Common myeloid progenitor, CD34-positive (primary cell): Measurements from ENCODE around the gene ALS2CL.

Experiments
- CTCF ChIA-PET: fragments of 350-600 bp; sonication (Branson Sonifier 250); formaldehyde crosslinking; loops from one replicate; lab custom pipeline; 2021; ENCODE audit warnings: antibody characterized with exemption; lab: Charles Lee
- POLR2A ChIA-PET: fragments of 350-600 bp; sonication (Branson Sonifier 250); formaldehyde crosslinking; loops from one replicate; lab custom pipeline; 2021; ENCODE audit warnings: antibody characterized with exemption; lab: Charles Lee
- DNase-seq, 3 donors: peaks; one replicate each; pipeline versions ENCODE4 v3.0.0 to v3.0.0-alpha.2; 2013
- H3K27ac ChIP-seq, 2 experiments: 1 replicate in 1 of 2; 2 replicates in 1 of 2; pipeline ENCODE4 v1.7.0; 2013; ENCODE audit warnings: inconsistent platforms in 2 of 2, low read length in 2 of 2, mild to moderate bottlenecking in 2 of 2, low read depth in 1 of 2, moderate library complexity in 1 of 2; ENCODE audit not compliant: severe bottlenecking in 2 of 2, insufficient read depth in 1 of 2, poor library complexity in 1 of 2
- H3K27me3 ChIP-seq, 5 experiments: replicated peaks in 2 of 5; 1 replicate in 3 of 5; 2 replicates in 2 of 5; pipeline versions ENCODE4 v1.6.1 to v1.7.0; 2013; ENCODE audit warnings: low read length in 4 of 5, mild to moderate bottlenecking in 2 of 5, moderate library complexity in 2 of 5, inconsistent platforms in 1 of 5; ENCODE audit not compliant: insufficient read depth in 5 of 5, control insufficient read depth in 4 of 5
- H3K36me3 ChIP-seq, 4 experiments: 1 replicate in 2 of 4; 2 replicates in 2 of 4; pipeline versions ENCODE4 v1.6.1 to v1.7.0; 2013; ENCODE audit warnings: low read length in 3 of 4, control low read depth in 1 of 4, mild to moderate bottlenecking in 1 of 4; ENCODE audit not compliant: control insufficient read depth in 4 of 4, insufficient read depth in 4 of 4
- H3K4me1 ChIP-seq, 4 experiments: 1 replicate in 3 of 4; 2 replicates in 1 of 4; pipeline versions ENCODE4 v1.6.1 to v1.7.1; 2013; ENCODE audit warnings: low read length in 3 of 4, mild to moderate bottlenecking in 3 of 4, control low read depth in 1 of 4, inconsistent platforms in 1 of 4, moderate library complexity in 1 of 4; ENCODE audit not compliant: control insufficient read depth in 4 of 4, insufficient read depth in 4 of 4; ENCODE audit errors: control extremely low read depth in 1 of 4
- H3K4me3 ChIP-seq, 7 experiments: 1 replicate in 4 of 7; 2 replicates in 3 of 7; pipeline versions ENCODE4 v1.5.1 to v1.7.0; 2013; ENCODE audit warnings: mild to moderate bottlenecking in 7 of 7, low read length in 6 of 7, moderate library complexity in 6 of 7, inconsistent platforms in 2 of 7, low read depth in 2 of 7, control low read depth in 1 of 7; ENCODE audit not compliant: insufficient read depth in 4 of 7, control insufficient read depth in 1 of 7; ENCODE audit errors: extremely low read depth in 1 of 7
- H3K9me3 ChIP-seq, 5 experiments: 1 replicate in 4 of 5; 2 replicates in 1 of 5; pipeline versions ENCODE4 v1.6.1 to v1.7.1; 2013; ENCODE audit warnings: low read length in 4 of 5, mild to moderate bottlenecking in 2 of 5, inconsistent platforms in 1 of 5, low read depth in 1 of 5, moderate library complexity in 1 of 5; ENCODE audit not compliant: control insufficient read depth in 4 of 5, insufficient read depth in 2 of 5; ENCODE audit errors: control extremely low read depth in 1 of 5
- WGBS: methylation state at CpG from one replicate; pipeline ENCODE4 v1.1.5; 2013; ENCODE audit not compliant: insufficient coverage; 5-methylcytosine and 5-hydroxymethylcytosine counted together

ALS2CL gene

GRCh38 chr3:46627078-46627477 lies 66.4 kb downstream of the ALS2CL start:
- no CpG with 5 or more reads among the region's 1 CpG for WGBS
- ChIA-PET CTCF (interaction anchor here (0.9 to 9.3 kb wide), 4 partner anchors 12 to 139 kb away, joined by 3 to 81 read pairs (median 4); partner anchors contain the start of gene FAM240A), POLR2A (no interaction called here)

GRCh38 chr3:46626039-46626438 lies 67.4 kb downstream of the ALS2CL start:
- Histone ChIP-seq H3K27ac (no peak overlapping the region), H3K4me3 (no peak overlapping the region), H3K4me1 (peaks cover 0 to 12% (median 9%) of the 10 kb centered on the region in 4 experiments), H3K9me3 (no peaks in the 10 kb centered on the region), H3K27me3 (no peaks in the 10 kb centered on the region), H3K36me3 (no peaks in the 10 kb centered on the region)
- ChIA-PET CTCF (interaction anchor here (1.6 to 9.3 kb wide), 2 partner anchors 12 to 138 kb away, joined by 4 to 81 read pairs; no protein-coding TSS in a partner anchor), POLR2A (interaction anchor here (1.0 kb wide), 1 partner anchor 40 kb away, joined by 3 read pairs; no protein-coding TSS in a partner anchor)
- 100% methylated on average over 3 of the region's 4 CpGs for WGBS
- no peak for DNase-seq

More at GRCh38 chr3:46627078-46627477, 66.4 kb downstream of the ALS2CL start:
- Histone ChIP-seq H3K36me3 (no peaks in the 10 kb centered on the region), H3K27ac (no peak overlapping the region), H3K4me3 (no peak overlapping the region), H3K27me3 (no peaks in the 10 kb centered on the region), H3K4me1 (peaks cover 0 to 12% (median 9%) of the 10 kb centered on the region in 4 experiments), H3K9me3 (no peaks in the 10 kb centered on the region)
- DNase-seq, result no peak

- Histone ChIP-seq H3K4me3 (no peak overlapping the region), H3K36me3 (no peaks in the 10 kb centered on the region), H3K9me3 (no peaks in the 10 kb centered on the region), H3K27ac (no peak overlapping the region), H3K27me3 (no peaks in the 10 kb centered on the region), H3K4me1 (peaks cover 0 to 11% (median 9%) of the 10 kb centered on the region in 4 experiments)
- 100% methylated on average over 3 of the region's 3 CpGs for WGBS
- ChIA-PET POLR2A (interaction anchor here (1.0 kb wide), 1 partner anchor 39 kb away, joined by 3 read pairs; no protein-coding TSS in a partner anchor), CTCF (interaction anchor here (9.3 kb wide), 1 partner anchor 137 kb away, joined by 81 read pairs; no protein-coding TSS in a partner anchor)
- DNase-seq, result no peak
These were observed 68.4 kb downstream of the ALS2CL start for GRCh38 chr3:46624975-46625490.

GRCh38 chr3:46624533-46624932 lies 68.9 kb downstream of the ALS2CL start:
- CTCF ChIA-PET, result interaction anchor here (9.3 kb wide), 1 partner anchor 136 kb away, joined by 81 read pairs; no protein-coding TSS in a partner anchor
- H3K4me3 ChIP-seq, result no peak overlapping the region
- WGBS, result no CpG with 5 or more reads among the region's 2 CpGs
- H3K27me3 ChIP-seq, result no peaks in the 10 kb centered on the region
- no peaks in the 10 kb centered on the region for H3K36me3 ChIP-seq
- POLR2A ChIA-PET, result no interaction called here
- no peak overlapping the region for H3K27ac ChIP-seq
- no peaks in the 10 kb centered on the region for H3K9me3 ChIP-seq
- peaks cover 0 to 8% (median 5%) of the 10 kb centered on the region in 4 experiments for H3K4me1 ChIP-seq
- no peak for DNase-seq

GRCh38 chr3:46619845-46620778 lies 73.4 kb downstream of the ALS2CL start:
- H3K36me3 ChIP-seq, result no peaks in the 10 kb centered on the region
- ChIA-PET POLR2A (no interaction called here), CTCF (interaction anchor here (0.9 to 2.3 kb wide), 2 partner anchors 9 to 11 kb away, joined by 3 to 16 read pairs; no protein-coding TSS in a partner anchor)
- no peak for DNase-seq
- H3K4me3 ChIP-seq, result no peak overlapping the region
- no peaks in the 10 kb centered on the region for H3K9me3 ChIP-seq
- H3K4me1 ChIP-seq, result peaks cover 0 to 6% (median 1%) of the 10 kb centered on the region in 4 experiments
- WGBS, result 97% methylated on average over 3 of the region's 8 CpGs
- H3K27ac ChIP-seq, result no peak overlapping the region
- no peaks in the 10 kb centered on the region for H3K27me3 ChIP-seq
